ENCODE results near the gene ODAD2.

DNA sequence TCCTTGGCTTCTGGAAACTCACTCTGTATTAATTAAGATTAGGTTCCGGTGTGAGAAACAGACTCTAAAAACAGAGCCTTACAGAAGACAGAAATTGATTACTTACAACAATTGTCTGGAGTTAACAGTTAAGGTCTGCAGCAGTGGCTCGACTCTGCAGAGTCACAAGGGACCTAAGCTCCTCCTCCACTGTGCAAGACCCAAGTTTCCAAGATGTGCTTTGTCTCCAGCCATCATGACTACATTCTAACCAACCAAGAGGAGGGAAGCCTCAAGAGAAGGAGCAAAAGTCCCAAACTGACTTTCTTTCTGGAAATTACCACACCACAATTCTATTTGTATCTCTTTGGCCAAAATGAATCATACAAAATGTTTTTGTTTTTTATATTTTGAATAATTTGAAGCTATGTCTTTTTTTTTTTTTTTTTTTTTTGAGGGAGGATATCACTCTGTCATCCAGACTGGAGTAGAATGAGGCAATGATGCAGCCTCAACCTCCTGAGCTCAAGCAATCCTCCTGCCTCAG lies 14.2 kb upstream of the ODAD2 start:
- TF ChIP-seq, protein P1, sequence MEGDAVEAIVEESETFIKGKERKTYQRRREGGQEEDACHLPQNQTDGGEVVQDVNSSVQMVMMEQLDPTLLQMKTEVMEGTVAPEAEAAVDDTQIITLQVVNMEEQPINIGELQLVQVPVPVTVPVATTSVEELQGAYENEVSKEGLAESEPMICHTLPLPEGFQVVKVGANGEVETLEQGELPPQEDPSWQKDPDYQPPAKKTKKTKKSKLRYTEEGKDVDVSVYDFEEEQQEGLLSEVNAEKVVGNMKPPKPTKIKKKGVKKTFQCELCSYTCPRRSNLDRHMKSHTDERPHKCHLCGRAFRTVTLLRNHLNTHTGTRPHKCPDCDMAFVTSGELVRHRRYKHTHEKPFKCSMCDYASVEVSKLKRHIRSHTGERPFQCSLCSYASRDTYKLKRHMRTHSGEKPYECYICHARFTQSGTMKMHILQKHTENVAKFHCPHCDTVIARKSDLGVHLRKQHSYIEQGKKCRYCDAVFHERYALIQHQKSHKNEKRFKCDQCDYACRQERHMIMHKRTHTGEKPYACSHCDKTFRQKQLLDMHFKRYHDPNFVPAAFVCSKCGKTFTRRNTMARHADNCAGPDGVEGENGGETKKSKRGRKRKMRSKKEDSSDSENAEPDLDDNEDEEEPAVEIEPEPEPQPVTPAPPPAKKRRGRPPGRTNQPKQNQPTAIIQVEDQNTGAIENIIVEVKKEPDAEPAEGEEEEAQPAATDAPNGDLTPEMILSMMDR (conservative IDR thresholded peaks at IDR 0.05) = no peak
- TF ChIP-seq ZFX (IDR thresholded peaks at IDR 0.05) = no peak
